Retinal pigment epithelial cell (primary cell): ENCODE results near the gene LRRC4C.

Source experiments
- DNase-seq: peaks from one replicate; pipeline ENCODE4 v3.0.0-alpha.2; 2010; ENCODE audit warnings: low read depth
- H3K4me3 ChIP-seq: 2 replicates; pipeline ENCODE4 v1.5.1; 2011; ENCODE audit warnings: mild to moderate bottlenecking, low read length, control low read depth, moderate library complexity
- CTCF ChIP-seq: conservative IDR thresholded peaks from 2 replicates; pipeline ENCODE4 v1.5.1; 2011; ENCODE audit warnings: low read depth, low read length, control low read depth, inconsistent platforms

LRRC4C gene

GRCh38 chr11:41451011-41451410, 8.4 kb downstream of the LRRC4C start:
- H3K4me3 ChIP-seq: no peak overlapping the region
- DNase-seq: no peak
- TF ChIP-seq CTCF: no peak

DNA sequence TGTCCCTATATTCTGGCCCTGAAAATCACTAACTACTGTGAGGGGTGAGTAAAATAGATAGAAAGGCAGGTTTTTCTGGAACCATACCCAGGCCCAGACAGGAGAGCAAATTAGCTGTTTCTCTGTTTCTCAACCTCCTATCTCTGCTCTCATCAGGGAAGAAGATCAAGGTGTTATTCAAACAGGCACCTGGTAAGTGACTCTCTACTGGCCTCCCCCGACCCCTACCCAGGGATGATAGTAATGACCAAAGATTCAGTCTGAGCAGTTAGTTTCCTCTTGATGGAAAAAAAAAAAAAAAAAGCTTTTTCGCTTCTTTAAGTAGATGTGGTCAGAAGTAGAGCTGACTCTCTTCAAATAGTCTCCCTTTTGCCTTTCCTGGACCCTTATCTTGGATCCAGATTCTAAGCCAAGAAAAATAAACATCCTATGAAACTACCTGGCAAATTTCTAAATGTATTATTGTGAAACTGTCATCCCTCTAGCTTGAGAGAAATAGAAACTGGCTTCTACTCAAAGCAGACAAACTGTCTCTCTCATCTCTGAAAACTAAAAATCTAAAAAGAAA, 9.9 kb downstream of the LRRC4C start:
- no peak for TF ChIP-seq CTCF

GRCh38 chr11:41446566-41446965, 12.9 kb downstream of the LRRC4C start:
- DNase-seq: no peak
- H3K4me3 ChIP-seq: no peak overlapping the region
- no peak for TF ChIP-seq CTCF

More for the DNA sequence above, 9.9 kb downstream of the LRRC4C start:
- DNase-seq: no peak
- no peak overlapping the region for H3K4me3 ChIP-seq

- DNase-seq: no peak
- no peak overlapping the region for H3K4me3 ChIP-seq
- TF ChIP-seq CTCF: no peak
Measured at GRCh38 chr11:41446107-41446506, 13.3 kb downstream of the LRRC4C start.

DNA sequence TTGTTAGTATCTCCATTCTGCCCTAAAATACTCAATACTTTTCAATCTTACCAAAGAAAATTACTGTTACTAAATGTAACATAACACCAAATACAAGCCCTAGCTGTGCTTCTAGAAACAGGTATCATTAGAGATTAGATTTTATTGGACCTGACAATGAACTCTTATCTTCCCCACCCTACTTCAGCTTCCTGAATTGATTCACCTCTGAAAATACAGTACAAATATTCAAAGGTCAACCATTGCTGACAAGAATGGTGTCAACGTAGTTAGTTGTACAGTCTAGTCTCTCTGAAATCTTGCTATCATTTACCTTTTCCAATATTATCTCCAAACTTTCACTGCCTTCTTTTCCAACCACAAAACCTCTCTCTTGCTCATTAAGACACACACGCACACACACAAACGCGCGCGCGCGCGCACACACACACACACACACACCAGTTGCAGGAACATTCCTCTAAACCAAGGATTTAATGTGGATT, 22.4 kb downstream of the LRRC4C start:
- no peak overlapping the region for H3K4me3 ChIP-seq
- no peak for TF ChIP-seq CTCF
- DNase-seq: no peak

DNA sequence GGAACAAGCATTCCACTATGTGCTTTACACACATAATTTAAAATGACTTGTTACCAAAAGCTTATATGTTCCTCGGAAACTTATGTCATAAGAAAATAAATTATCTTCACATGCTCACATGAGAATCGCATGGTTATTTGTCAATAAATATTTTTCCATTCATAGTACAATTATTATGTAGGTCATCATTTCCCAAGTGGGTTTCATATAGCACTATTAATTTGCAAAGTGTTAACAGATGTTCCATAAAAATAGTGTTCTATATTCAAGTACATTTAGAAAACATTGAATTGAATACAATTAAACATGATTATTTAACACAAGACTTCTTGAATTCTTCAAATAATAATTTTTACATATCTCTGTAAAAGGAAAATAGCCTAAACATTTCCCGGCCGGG, 23.9 kb downstream of the LRRC4C start:
- no peak for TF ChIP-seq CTCF
- DNase-seq: no peak
- H3K4me3 ChIP-seq: no peak overlapping the region

- H3K4me3 ChIP-seq: no peak overlapping the region
- TF ChIP-seq CTCF: peak; percentile 66
- no peak for DNase-seq
Measured at GRCh38 chr11:41431784-41432183, 27.7 kb downstream of the LRRC4C start.
